Gastrocnemius medialis (tissue), 4 donors: ENCODE results near the gene SRGAP3.

Source experiments
- POLR2A ChIP-seq, 2 donors: fragments of 450-650 bp; IDR thresholded peaks; one replicate each; pipeline ENCODE4 v1.6.1; 2017; ENCODE audit warnings: antibody characterized with exemption in 2 of 2, mild to moderate bottlenecking in 2 of 2, moderate library complexity in 2 of 2
- TF ChIP-seq, protein P1 (sequence below), 5 experiments: fragments of 450-650 bp in 3 of 5; fragments of 200-600 bp in 2 of 5; sonication (generic) in 2 of 5; IDR thresholded peaks in 4 of 5; conservative IDR thresholded peaks in 1 of 5; 1 replicate in 4 of 5; 2 replicates in 1 of 5; pipeline ENCODE4 v1.5.1; 2016 to 2019; ENCODE audit warnings: antibody characterized with exemption in 5 of 5, mild to moderate bottlenecking in 3 of 5, moderate library complexity in 3 of 5

DNA sequence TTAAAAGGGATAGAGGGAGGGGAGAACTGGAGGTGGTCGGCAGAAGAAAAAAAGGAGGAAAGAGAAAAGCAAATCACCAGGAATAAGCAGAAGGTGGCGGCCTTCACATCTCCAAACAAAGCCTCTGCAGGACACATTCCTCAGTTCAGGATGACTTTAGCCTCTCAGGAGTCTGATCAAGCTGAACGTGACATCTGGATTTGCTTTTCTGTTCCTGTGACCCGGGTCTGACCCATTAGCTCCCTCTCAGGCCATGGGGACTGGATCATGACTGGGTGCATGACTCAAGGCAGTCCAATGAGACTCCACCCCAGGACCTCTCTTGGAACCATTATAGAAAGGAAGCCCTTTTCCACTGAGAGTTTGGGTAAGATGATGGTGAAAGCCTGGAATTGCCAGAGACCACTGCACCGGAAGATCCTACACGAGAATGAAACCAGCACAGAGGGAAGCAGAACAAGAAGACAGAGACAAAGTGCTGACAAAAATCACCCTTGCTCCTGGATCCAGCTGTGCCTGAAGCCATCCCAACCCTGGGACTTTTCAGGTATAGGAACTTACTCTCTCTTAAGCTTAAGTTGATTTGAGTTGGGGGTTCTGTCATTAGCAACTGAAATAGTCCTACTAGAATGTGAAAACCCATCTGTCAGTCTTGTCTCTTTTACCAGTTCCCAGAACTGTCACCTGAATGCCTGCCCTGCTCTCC lies 240.7 kb downstream of the SRGAP3 start:
- TF ChIP-seq, protein P1, sequence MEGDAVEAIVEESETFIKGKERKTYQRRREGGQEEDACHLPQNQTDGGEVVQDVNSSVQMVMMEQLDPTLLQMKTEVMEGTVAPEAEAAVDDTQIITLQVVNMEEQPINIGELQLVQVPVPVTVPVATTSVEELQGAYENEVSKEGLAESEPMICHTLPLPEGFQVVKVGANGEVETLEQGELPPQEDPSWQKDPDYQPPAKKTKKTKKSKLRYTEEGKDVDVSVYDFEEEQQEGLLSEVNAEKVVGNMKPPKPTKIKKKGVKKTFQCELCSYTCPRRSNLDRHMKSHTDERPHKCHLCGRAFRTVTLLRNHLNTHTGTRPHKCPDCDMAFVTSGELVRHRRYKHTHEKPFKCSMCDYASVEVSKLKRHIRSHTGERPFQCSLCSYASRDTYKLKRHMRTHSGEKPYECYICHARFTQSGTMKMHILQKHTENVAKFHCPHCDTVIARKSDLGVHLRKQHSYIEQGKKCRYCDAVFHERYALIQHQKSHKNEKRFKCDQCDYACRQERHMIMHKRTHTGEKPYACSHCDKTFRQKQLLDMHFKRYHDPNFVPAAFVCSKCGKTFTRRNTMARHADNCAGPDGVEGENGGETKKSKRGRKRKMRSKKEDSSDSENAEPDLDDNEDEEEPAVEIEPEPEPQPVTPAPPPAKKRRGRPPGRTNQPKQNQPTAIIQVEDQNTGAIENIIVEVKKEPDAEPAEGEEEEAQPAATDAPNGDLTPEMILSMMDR (IDR thresholded peaks at IDR 0.05 in 4 of 5, conservative IDR thresholded peaks at IDR 0.05 in 1 of 5): no peak
- TF ChIP-seq POLR2A (IDR thresholded peaks at IDR 0.05): no peak
